ENCODE results near the gene GAPDH.
A peak's percentile ranks its signal among the peaks of the same experiment; 100 is the strongest.

The GAPDH gene

DNA sequence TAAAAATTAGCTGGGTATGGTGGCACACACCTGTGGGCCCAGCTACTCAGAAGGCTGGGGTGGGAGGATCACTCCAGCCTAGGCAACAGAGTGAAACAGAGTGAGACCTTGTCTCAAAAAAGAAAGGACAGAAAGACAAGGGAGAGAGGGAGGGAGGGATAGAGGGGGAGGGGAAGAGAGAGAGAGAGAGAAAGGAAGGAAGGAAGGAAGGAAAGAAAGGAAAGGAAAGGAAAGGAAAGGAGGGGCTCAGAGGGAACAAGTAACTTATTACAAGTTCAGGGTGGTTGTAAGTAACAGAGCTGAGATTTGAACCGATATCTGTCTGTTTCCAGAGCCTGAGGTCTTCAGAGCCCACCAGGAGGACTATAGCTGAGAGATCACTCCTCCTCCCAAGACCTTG, 13.2 kb downstream of the GAPDH start:
- peaks cover 40 to 51% of the 10 kb centered on the region in 2 donors for H3K36me3 ChIP-seq (ENCODE audit: control insufficient read depth in 2 of 2, insufficient read depth in 2 of 2, low read length in 2 of 2)
- H3K27ac ChIP-seq (ENCODE audit: low read length): peak overlapping the region; percentile 41
- H3K4me1 ChIP-seq (ENCODE audit: control insufficient read depth, insufficient read depth, low read length): peaks cover 34% of the 10 kb centered on the region
- H3K9me3 ChIP-seq (ENCODE audit: control insufficient read depth in 2 of 2, low read length in 2 of 2): no peaks in the 10 kb centered on the region
- H3K4me3 ChIP-seq (ENCODE audit: low read length in 2 of 2): no peak overlapping the region
- H3K27me3 ChIP-seq (ENCODE audit: control insufficient read depth in 1 of 2, insufficient read depth in 2 of 2, low read length in 2 of 2): no peaks in the 10 kb centered on the region
- H3K9ac ChIP-seq (ENCODE audit: low read length in 2 of 2): peak overlapping the region in 1 of 2 donors; percentile 48

GRCh38 chr12:6547987-6548386, 13.7 kb downstream of the GAPDH start:
- H3K27me3 ChIP-seq (ENCODE audit: control insufficient read depth in 1 of 2, insufficient read depth in 2 of 2, low read length in 2 of 2): no peaks in the 10 kb centered on the region
- peaks cover 38% of the 10 kb centered on the region for H3K4me1 ChIP-seq (ENCODE audit: control insufficient read depth, insufficient read depth, low read length)
- peaks cover 36 to 47% of the 10 kb centered on the region in 2 donors for H3K36me3 ChIP-seq (ENCODE audit: control insufficient read depth in 2 of 2, insufficient read depth in 2 of 2, low read length in 2 of 2)
- no peaks in the 10 kb centered on the region for H3K9me3 ChIP-seq (ENCODE audit: control insufficient read depth in 2 of 2, low read length in 2 of 2)
- H3K9ac ChIP-seq (ENCODE audit: low read length in 2 of 2): no peak overlapping the region
- H3K4me3 ChIP-seq (ENCODE audit: low read length in 2 of 2): no peak overlapping the region
- peak overlapping the region; percentile 41 for H3K27ac ChIP-seq (ENCODE audit: low read length)

DNA sequence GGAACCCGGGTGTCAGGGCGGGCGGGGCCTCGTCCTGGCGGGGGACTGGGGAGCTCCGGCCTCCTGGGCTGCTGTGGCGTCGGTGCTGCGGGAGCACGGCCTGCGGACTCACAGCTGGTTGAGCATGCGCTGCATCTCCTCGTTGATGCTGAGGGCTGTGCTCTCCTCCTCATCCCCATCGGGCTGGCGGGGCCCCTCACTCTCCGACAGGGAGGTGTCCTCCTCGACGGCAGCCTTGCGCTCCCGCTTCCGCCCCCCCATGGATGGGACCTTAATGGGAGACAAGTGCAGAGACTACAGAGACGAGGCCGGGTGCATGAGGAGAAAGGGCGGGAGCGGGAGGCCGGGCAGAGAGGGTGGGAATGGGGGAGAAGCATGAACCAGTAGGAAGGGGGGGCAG, 14.2 kb downstream of the GAPDH start:
- H3K4me3 ChIP-seq (ENCODE audit: low read length in 2 of 2): no peak overlapping the region
- peak overlapping the region in 1 of 2 donors; percentile 9 for H3K9ac ChIP-seq (ENCODE audit: low read length in 2 of 2)
- no peaks in the 10 kb centered on the region for H3K27me3 ChIP-seq (ENCODE audit: control insufficient read depth in 1 of 2, insufficient read depth in 2 of 2, low read length in 2 of 2)
- peaks cover 34 to 44% of the 10 kb centered on the region in 2 donors for H3K36me3 ChIP-seq (ENCODE audit: control insufficient read depth in 2 of 2, insufficient read depth in 2 of 2, low read length in 2 of 2)
- H3K9me3 ChIP-seq (ENCODE audit: control insufficient read depth in 2 of 2, low read length in 2 of 2): no peaks in the 10 kb centered on the region
- H3K27ac ChIP-seq (ENCODE audit: low read length): peak overlapping the region; percentile 41
- H3K4me1 ChIP-seq (ENCODE audit: control insufficient read depth, insufficient read depth, low read length): peaks cover 44% of the 10 kb centered on the region

DNA sequence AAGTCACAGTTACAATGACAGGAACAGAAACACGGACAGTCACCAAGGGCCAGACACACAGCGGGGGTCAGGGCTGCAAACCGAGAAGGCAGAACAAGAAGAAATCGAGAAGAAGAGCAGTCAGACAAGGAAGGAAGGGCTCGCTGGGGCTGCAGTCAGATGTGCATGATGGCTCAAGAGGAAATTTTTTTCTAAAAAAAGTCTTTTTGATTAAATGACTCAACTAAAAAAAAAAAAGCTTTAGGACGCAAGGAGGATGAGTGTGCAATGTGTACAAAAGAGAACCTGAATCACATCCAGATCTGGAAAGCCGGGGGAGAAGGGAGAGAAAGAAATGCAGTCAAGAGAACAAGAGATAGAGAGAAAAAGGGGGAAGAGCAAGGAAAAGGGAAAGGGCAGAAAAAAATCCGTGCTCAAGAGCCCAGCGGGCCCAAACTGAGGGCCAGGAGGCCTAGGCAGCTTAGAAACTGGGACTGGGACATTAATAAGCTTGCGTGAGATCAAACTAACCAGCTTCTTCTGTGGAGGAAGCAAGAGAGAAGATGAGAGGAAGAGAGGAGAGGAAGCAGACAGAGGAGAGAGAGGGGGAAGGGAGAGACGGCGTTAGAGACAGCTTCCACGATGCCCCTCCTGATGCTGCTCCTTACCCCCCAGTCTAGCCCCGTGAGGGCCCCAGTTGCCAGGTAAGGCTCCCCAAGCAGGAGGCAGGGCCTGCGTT, 14.8 kb downstream of the GAPDH start:
- Histone ChIP-seq H3K36me3 (ENCODE audit: control insufficient read depth in 2 of 2, insufficient read depth in 2 of 2, low read length in 2 of 2) (peaks cover 34 to 44% of the 10 kb centered on the region in 2 donors), H3K4me3 (ENCODE audit: low read length in 2 of 2) (no peak overlapping the region), H3K27me3 (ENCODE audit: control insufficient read depth in 1 of 2, insufficient read depth in 2 of 2, low read length in 2 of 2) (no peaks in the 10 kb centered on the region), H3K27ac (ENCODE audit: low read length) (peak overlapping the region; percentile 96), H3K9me3 (ENCODE audit: control insufficient read depth in 2 of 2, low read length in 2 of 2) (no peaks in the 10 kb centered on the region), H3K9ac (ENCODE audit: low read length in 2 of 2) (peak overlapping the region in 1 of 2 donors; percentile 28), H3K4me1 (ENCODE audit: control insufficient read depth, insufficient read depth, low read length) (peaks cover 48% of the 10 kb centered on the region)

GRCh38 chr12:6549684-6550151, 15.4 kb downstream of the GAPDH start:
- Histone ChIP-seq H3K4me1 (ENCODE audit: control insufficient read depth, insufficient read depth, low read length) (peaks cover 54% of the 10 kb centered on the region), H3K9ac (ENCODE audit: low read length in 2 of 2) (peak overlapping the region in 1 of 2 donors; percentile 84), H3K9me3 (ENCODE audit: control insufficient read depth in 2 of 2, low read length in 2 of 2) (no peaks in the 10 kb centered on the region), H3K36me3 (ENCODE audit: control insufficient read depth in 2 of 2, insufficient read depth in 2 of 2, low read length in 2 of 2) (peaks cover 30 to 38% of the 10 kb centered on the region in 2 donors), H3K4me3 (ENCODE audit: low read length in 2 of 2) (no peak overlapping the region), H3K27ac (ENCODE audit: low read length) (peak overlapping the region; percentile 96), H3K27me3 (ENCODE audit: control insufficient read depth in 1 of 2, insufficient read depth in 2 of 2, low read length in 2 of 2) (no peaks in the 10 kb centered on the region)

DNA sequence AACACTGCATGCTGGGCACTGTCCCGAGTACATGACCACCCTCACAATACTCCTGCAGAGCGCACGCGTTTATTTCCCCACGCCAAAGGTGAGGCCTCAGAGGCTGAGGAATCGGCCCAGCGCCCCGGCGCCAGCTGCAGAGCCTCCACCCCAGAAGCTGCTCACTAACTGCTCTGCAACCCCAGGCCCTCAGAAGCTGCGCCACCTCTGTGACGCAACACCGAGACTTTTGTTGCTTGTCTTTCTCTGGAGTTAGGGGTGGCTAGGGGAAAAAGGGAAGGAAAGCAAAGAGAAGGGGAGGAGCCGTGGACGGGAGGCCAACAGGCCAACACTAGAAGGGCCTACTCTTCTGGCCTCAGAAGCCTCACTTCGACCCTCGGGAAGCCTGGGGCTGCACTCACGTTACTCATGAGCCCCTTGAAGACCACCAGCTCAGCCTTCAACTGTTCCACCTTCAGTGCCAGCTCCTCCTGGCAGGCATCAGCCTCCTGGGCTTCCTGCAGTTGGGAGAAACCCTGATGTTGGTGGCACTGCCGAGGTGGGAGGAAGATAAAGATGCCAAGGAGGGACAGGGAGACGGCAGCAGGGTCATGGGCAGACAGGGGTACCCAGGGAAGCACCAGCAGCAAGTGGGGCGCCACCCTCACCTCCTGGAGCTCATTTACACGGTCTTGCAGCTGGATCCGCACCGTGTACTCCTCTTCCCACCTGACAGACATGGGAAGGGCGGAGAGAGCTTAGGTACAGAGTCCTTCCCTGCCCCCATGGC, 16.2 kb downstream of the GAPDH start:
- Histone ChIP-seq H3K9ac (ENCODE audit: low read length in 2 of 2) (peak overlapping the region; percentile 78 to 84), H3K4me3 (ENCODE audit: low read length in 2 of 2) (peak overlapping the region; percentile 19 to 89), H3K27me3 (ENCODE audit: control insufficient read depth in 1 of 2, insufficient read depth in 2 of 2, low read length in 2 of 2) (no peaks in the 10 kb centered on the region), H3K27ac (ENCODE audit: low read length) (peak overlapping the region; percentile 96), H3K9me3 (ENCODE audit: control insufficient read depth in 2 of 2, low read length in 2 of 2) (no peaks in the 10 kb centered on the region), H3K4me1 (ENCODE audit: control insufficient read depth, insufficient read depth, low read length) (peaks cover 59% of the 10 kb centered on the region), H3K36me3 (ENCODE audit: control insufficient read depth in 2 of 2, insufficient read depth in 2 of 2, low read length in 2 of 2) (peaks cover 29 to 38% of the 10 kb centered on the region in 2 donors)

- H3K9me3 ChIP-seq (ENCODE audit: control insufficient read depth in 2 of 2, low read length in 2 of 2): no peaks in the 10 kb centered on the region
- no peaks in the 10 kb centered on the region for H3K27me3 ChIP-seq (ENCODE audit: control insufficient read depth in 1 of 2, insufficient read depth in 2 of 2, low read length in 2 of 2)
- peak overlapping the region; percentile 54 to 89 for H3K4me3 ChIP-seq (ENCODE audit: low read length in 2 of 2)
- peaks cover 59% of the 10 kb centered on the region for H3K4me1 ChIP-seq (ENCODE audit: control insufficient read depth, insufficient read depth, low read length)
- peak overlapping the region; percentile 78 to 84 for H3K9ac ChIP-seq (ENCODE audit: low read length in 2 of 2)
- peak overlapping the region; percentile 96 for H3K27ac ChIP-seq (ENCODE audit: low read length)
- H3K36me3 ChIP-seq (ENCODE audit: control insufficient read depth in 2 of 2, insufficient read depth in 2 of 2, low read length in 2 of 2): peaks cover 25 to 33% of the 10 kb centered on the region in 2 donors
Observed at GRCh38 chr12:6551063-6551461, 16.7 kb downstream of the GAPDH start.

- no peaks in the 10 kb centered on the region for H3K9me3 ChIP-seq (ENCODE audit: control insufficient read depth in 2 of 2, low read length in 2 of 2)
- H3K27me3 ChIP-seq (ENCODE audit: control insufficient read depth in 1 of 2, insufficient read depth in 2 of 2, low read length in 2 of 2): no peaks in the 10 kb centered on the region
- H3K4me1 ChIP-seq (ENCODE audit: control insufficient read depth, insufficient read depth, low read length): peaks cover 61% of the 10 kb centered on the region
- H3K36me3 ChIP-seq (ENCODE audit: control insufficient read depth in 2 of 2, insufficient read depth in 2 of 2, low read length in 2 of 2): peaks cover 22 to 31% of the 10 kb centered on the region in 2 donors
- peak overlapping the region; percentile 96 for H3K27ac ChIP-seq (ENCODE audit: low read length)
- peak overlapping the region; percentile 78 to 84 for H3K9ac ChIP-seq (ENCODE audit: low read length in 2 of 2)
- peak overlapping the region; percentile 54 to 89 for H3K4me3 ChIP-seq (ENCODE audit: low read length in 2 of 2)
Observed at GRCh38 chr12:6551496-6552139, 17.3 kb downstream of the GAPDH start.

DNA sequence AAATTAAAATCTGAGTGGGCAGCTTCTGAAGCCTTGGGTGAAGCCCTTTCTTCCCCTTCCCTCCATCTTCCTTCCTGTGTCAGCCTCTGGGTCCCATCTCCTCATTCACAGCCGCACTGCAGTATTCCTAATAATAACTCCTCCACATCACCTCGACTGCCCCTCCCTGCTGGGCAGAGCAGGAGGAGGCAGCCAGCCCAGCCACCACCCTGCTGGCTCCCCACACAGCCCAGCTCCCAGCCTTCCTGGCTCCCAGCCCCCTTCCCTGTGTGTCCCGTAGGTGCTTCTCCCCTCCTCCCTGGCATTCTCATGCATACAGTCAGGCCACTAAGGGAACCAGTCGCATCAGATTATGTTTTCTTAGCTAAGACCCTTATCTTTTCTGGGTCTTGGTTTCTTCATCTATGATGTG, 17.8 kb downstream of the GAPDH start:
- H3K9me3 ChIP-seq (ENCODE audit: control insufficient read depth in 2 of 2, low read length in 2 of 2): no peaks in the 10 kb centered on the region
- H3K4me3 ChIP-seq (ENCODE audit: low read length in 2 of 2): peak overlapping the region; percentile 54 to 89
- H3K27ac ChIP-seq (ENCODE audit: low read length): peak overlapping the region; percentile 96
- H3K36me3 ChIP-seq (ENCODE audit: control insufficient read depth in 2 of 2, insufficient read depth in 2 of 2, low read length in 2 of 2): peaks cover 22 to 31% of the 10 kb centered on the region in 2 donors
- peaks cover 63% of the 10 kb centered on the region for H3K4me1 ChIP-seq (ENCODE audit: control insufficient read depth, insufficient read depth, low read length)
- peak overlapping the region; percentile 78 to 84 for H3K9ac ChIP-seq (ENCODE audit: low read length in 2 of 2)
- H3K27me3 ChIP-seq (ENCODE audit: control insufficient read depth in 1 of 2, insufficient read depth in 2 of 2, low read length in 2 of 2): no peaks in the 10 kb centered on the region

DNA sequence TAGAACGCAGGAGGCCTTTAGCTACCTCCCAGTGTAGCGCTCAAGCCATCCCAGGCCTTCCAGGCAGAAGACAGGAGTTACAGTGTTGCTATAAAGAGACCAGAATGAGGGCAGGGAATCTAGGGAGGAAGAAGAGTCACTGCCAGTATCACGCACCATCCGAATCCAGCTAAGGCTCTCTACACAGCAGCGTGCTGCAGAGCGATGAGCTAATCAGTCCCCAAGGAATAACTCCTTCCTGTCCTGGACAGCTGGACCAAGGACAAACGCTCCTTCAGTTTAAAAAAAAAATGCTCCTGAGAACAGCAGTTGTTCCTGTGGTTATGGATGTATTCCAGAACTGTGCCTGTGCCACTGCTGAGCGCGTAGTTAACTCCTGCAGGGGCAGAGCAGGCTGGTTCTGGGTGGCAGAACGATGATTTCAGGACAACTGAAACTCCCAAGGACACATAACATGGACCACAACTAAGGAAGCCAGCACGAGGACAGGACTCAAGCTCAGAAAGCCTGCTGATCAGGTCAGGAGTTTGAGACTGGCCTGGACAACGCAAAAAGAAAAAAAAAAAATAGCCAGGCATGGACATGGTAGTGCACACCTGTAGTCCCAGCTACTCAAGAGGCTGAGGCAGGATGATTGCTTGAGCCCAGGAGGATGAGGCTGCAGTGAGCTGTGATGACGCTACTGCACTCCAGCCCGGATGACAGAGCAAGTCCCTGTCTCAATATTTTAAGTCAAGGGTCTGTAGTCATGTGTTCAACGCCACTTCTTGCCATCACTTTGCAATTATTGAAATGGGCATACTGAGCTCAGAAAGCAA, 18.9 kb downstream of the GAPDH start:
- Histone ChIP-seq H3K9me3 (ENCODE audit: control insufficient read depth in 2 of 2, low read length in 2 of 2) (no peaks in the 10 kb centered on the region), H3K36me3 (ENCODE audit: control insufficient read depth in 2 of 2, insufficient read depth in 2 of 2, low read length in 2 of 2) (peaks cover 12 to 24% of the 10 kb centered on the region in 2 donors), H3K4me3 (ENCODE audit: low read length in 2 of 2) (peak overlapping the region; percentile 54 to 89), H3K4me1 (ENCODE audit: control insufficient read depth, insufficient read depth, low read length) (peaks cover 63% of the 10 kb centered on the region), H3K9ac (ENCODE audit: low read length in 2 of 2) (peak overlapping the region; percentile 62 to 84), H3K27ac (ENCODE audit: low read length) (peak overlapping the region; percentile 96), H3K27me3 (ENCODE audit: control insufficient read depth in 1 of 2, insufficient read depth in 2 of 2, low read length in 2 of 2) (no peaks in the 10 kb centered on the region)
